GM19025 (cell line): ENCODE data around the gene IL34.
"Not testable (repeated sequence)": the region's sequence is repeated elsewhere in the genome, so short reads cannot be mapped to it uniquely, and the experiment has no call there.

Experiments used
- ATAC-seq: cut with Tn5 transposase; IDR thresholded peaks from one replicate; pipeline ENCODE4 v1.9.1; 2021; ENCODE audit warnings: mild to moderate bottlenecking, low read depth, moderate library complexity; ENCODE audit not compliant: unreplicated experiment

The IL34 gene

GRCh38 chr16:70630960-70631745 is 15.2 kb upstream of the IL34 start:
- ATAC-seq, result no peak

GRCh38 chr16:70632273-70632672 is 14.1 kb upstream of the IL34 start:
- ATAC-seq, result no peak

- not testable (repeated sequence) for ATAC-seq
Measured at GRCh38 chr16:70633617-70634016, 12.7 kb upstream of the IL34 start.

GRCh38 chr16:70634861-70635260 is 11.5 kb upstream of the IL34 start:
- no peak for ATAC-seq

GRCh38 chr16:70635336-70636016 is 10.9 kb upstream of the IL34 start:
- ATAC-seq, result no peak

GRCh38 chr16:70638814-70639792 is 7.3 kb upstream of the IL34 start:
- ATAC-seq, result no peak

- no peak for ATAC-seq
Measured at GRCh38 chr16:70642633-70643032, 3.7 kb upstream of the IL34 start.

GRCh38 chr16:70643264-70643663 is 3.1 kb upstream of the IL34 start:
- ATAC-seq, result not testable (repeated sequence)

- no peak for ATAC-seq
Measured at GRCh38 chr16:70644763-70645597, 1.4 kb upstream of the IL34 start.

GRCh38 chr16:70647441-70648359 is 1.3 kb downstream of the IL34 start:
- no peak for ATAC-seq

- ATAC-seq, result no peak
Measured at GRCh38 chr16:70648606-70649005, 2.2 kb downstream of the IL34 start.

- no peak for ATAC-seq
Measured at GRCh38 chr16:70649300-70649699, 2.9 kb downstream of the IL34 start.

GRCh38 chr16:70650216-70650615 is 3.9 kb downstream of the IL34 start:
- no peak for ATAC-seq

- ATAC-seq, result no peak
Measured at GRCh38 chr16:70651524-70651923, 5.2 kb downstream of the IL34 start.

GRCh38 chr16:70652322-70652721 is 6.0 kb downstream of the IL34 start:
- no peak for ATAC-seq

GRCh38 chr16:70653406-70653805 is 7.0 kb downstream of the IL34 start:
- no peak for ATAC-seq

- ATAC-seq, result no peak
Measured at GRCh38 chr16:70653809-70654771, 7.7 kb downstream of the IL34 start.
